Stimulated activated naive CD4-positive, alpha-beta T cell (primary cell): ENCODE results near the gene GJB3.

Experiments
- DNase-seq, 6 experiments: peaks; one replicate each; lab custom pipeline; 2025; lab: John Stamatoyannopoulos, UW

Gene GJB3

DNA sequence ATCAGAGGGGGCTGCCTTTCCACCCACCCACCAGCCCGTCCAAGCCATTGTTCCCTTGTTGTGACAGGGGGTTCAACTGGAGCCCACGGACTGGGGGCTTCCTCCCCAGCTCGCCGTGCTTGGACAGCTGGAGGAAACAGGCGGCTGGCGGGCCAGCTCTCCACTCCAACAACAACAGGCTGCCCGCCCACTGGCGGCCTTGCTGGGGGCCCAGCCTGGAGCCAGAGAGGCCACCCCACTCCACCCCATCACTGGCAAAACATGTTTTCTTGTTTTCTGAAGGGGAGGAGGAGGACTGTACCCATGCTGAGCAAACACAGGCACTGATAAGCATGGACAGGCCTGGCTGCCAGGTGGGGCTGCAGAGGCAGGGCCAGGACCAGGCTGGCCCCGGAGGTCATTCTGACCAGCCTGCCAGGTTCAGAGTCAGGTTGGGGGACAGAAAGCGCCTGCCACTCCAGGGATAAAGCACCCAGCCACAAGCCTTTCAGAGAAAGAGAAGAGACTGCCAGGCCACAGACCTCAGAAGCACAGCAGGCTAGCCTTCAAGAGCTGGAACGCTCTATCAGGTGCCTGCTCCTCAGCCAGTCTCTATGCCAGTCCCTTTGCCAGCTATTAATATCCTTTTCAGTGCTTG is 44.6 kb downstream of the GJB3 start:
- DNase-seq = no peak

DNA sequence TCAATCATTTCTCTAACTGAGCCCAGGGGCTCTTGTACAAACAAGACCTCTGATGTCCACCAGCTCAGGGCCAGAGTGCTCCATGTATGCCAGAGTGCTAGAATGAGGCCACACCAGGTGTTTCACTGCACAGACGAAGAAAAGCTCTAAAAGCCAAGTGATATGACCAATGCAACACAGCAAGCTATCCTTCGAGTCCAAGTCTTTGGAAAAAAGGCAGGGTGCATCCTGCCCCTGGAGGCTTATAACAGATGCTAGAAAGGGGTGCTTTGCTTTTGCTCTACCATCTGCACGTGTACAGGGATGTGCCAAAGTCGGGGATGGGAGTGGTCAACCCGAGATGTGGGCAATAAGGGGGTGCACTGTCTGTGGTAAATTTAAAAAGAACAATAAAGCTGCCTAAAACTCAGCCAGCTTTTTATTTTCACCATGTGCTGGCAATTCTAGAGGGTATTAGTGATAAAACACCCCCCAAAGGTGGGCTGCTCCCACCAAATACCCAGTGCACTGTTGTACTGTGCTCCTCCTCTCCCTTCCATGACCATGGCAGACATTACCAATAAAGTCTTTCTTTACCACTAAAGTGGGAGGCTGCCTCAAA is 46.4 kb downstream of the GJB3 start:
- DNase-seq = no peak

DNA sequence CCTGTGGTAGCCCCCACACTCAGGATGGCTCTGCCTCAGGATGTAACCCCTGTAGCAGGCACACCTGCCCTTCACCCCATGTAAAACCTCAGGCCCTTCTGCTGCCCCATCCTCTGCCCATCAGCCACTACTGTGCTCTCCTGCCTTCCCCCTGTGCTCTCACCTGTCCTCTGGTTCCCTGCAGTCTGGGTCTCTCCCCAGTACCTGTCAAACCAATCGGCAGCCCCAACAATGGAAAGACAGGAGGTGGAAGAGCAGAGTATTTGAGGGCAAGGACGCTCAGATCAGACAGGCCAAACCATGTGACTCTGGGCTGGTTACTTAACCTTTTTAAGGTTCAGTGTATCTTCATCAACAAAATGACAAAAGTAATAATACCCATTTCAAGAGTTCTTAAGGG is 47.6 kb downstream of the GJB3 start:
- DNase-seq = no peak

GRCh38 chr1:34829250-34829649 is 48.2 kb downstream of the GJB3 start:
- DNase-seq = no peak

DNA sequence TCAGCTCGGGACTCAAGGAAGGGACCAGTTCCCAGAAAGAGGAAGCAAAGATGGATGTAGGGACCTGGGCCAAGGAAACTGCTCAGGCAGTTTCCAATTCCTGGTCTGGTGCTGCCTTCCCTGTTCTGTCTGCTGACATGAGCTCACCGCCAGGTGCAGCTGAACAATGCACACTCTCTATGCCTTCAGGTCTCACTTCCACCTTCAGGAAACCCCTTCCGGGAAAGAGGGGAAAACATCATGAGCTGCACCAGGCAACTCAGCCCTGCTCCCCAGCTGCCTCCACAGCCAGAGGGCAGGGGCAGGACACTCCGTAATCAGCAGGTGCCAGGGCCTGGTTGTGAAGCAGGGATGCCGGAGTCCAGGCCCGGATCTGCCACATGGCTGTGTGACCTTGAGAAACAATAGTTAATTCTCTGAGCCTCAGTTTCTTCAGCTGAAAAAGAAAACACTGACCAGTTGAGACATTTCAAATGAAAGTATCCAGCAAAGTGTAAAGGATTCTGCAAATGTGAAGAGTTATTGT is 50.8 kb downstream of the GJB3 start:
- DNase-seq = no peak

DNA sequence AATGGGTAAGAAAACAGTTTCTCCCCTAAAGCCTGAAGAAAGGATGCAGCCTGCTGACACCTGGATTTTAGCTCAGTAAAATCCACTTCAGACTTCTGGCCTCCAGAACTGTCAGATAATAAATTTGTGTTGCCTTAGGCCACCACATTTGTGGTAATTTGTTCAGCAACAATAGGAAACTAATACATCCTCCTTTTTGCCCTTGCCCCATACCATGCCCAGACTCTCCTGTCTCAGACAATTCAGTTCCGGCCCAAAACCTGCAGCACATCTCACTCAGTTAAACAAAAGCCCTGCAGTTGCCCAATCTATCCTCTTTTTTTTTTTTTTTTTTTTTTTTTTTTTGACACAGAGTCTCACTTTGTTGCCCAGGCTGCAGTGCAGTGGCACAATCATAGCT is 52.7 kb downstream of the GJB3 start:
- no peak for DNase-seq
